Neural cell (in vitro differentiated cells): Measurements from ENCODE around the gene CCDC102A. TPM values are rescaled to one million over a fixed set of nuclear protein-coding genes. Genes with fewer than 3 reads are reported as not detected.

ENCODE experiments used
- H2AFZ ChIP-seq: fragments of 200-600, 300-800 bp; sonication (generic), shearing (Covaris generic); 2 replicates; pipeline ENCODE4 v1.6.0; 2014; ENCODE audit warnings: low read depth, mild to moderate bottlenecking, antibody characterized with exemption, low read length, moderate library complexity
- H3F3A ChIP-seq: fragments of 200-600 bp; shearing (Covaris generic); 2 replicates; pipeline ENCODE4 v1.6.1; 2016; ENCODE audit warnings: mild to moderate bottlenecking, moderate library complexity, mixed read lengths, antibody characterized with exemption, low read length; ENCODE audit not compliant: insufficient read depth, poor library complexity, severe bottlenecking
- H3K27ac ChIP-seq: fragments of 200-600, 300-800 bp; sonication (generic), shearing (Covaris generic); 2 replicates; pipeline ENCODE4 v1.5.1; 2014; ENCODE audit warnings: mild to moderate bottlenecking, low read length, moderate library complexity
- H3K27me3 ChIP-seq: fragments of 300-800, 200-600 bp; sonication (generic), shearing (Covaris generic); 2 replicates; pipeline ENCODE4 v1.6.0; 2014; ENCODE audit warnings: mild to moderate bottlenecking, low read depth, low read length, moderate library complexity; ENCODE audit not compliant: insufficient read depth
- H3K36me3 ChIP-seq: fragments of 300-800, 200-600 bp; sonication (generic), shearing (Covaris generic); 2 replicates; pipeline ENCODE4 v1.5.1; 2014; ENCODE audit warnings: mild to moderate bottlenecking, antibody characterized with exemption, low read length, moderate library complexity; ENCODE audit not compliant: insufficient read depth
- H3K4me2 ChIP-seq: fragments of 300-800, 200-600 bp; sonication (generic), shearing (Covaris generic); 2 replicates; pipeline ENCODE4 v1.6.0; 2014; ENCODE audit warnings: mild to moderate bottlenecking, low read length
- H3K4me3 ChIP-seq: fragments of 300-800, 200-600 bp; sonication (generic), shearing (Covaris generic); 2 replicates; pipeline ENCODE4 v1.5.1; 2014; ENCODE audit warnings: mild to moderate bottlenecking, low read length, moderate library complexity
- H3K79me2 ChIP-seq: fragments of 200-600 bp; shearing (Covaris generic); replicated peaks from 2 replicates; pipeline ENCODE4 v1.6.0; 2014; ENCODE audit warnings: mild to moderate bottlenecking, low read length, moderate library complexity; ENCODE audit not compliant: insufficient read depth
- H3K9ac ChIP-seq: fragments of 300-800, 200-600 bp; sonication (generic), shearing (Covaris generic); 2 replicates; pipeline ENCODE4 v1.6.1; 2016; ENCODE audit warnings: mild to moderate bottlenecking, low read length, mixed read lengths
- H3K9me2 ChIP-seq: fragments of 200-600 bp; shearing (Covaris generic); 2 replicates; pipeline ENCODE4 v1.6.1; 2016; ENCODE audit warnings: mild to moderate bottlenecking, low read length, mixed read lengths; ENCODE audit not compliant: insufficient read depth
- H3K9me3 ChIP-seq: fragments of 200-600, 300-800 bp; sonication (generic), shearing (Covaris generic); 2 replicates; pipeline ENCODE4 v1.6.1; 2016; ENCODE audit warnings: mild to moderate bottlenecking, mixed run types, low read length, moderate library complexity, mixed read lengths
- H4K20me1 ChIP-seq: fragments of 200-600 bp; shearing (Covaris generic); 2 replicates; pipeline ENCODE4 v1.6.1; 2016; ENCODE audit warnings: mild to moderate bottlenecking, mixed run types; ENCODE audit not compliant: insufficient read depth
- EP300 ChIP-seq: fragments of 450-650 bp; conservative IDR thresholded peaks from 2 replicates; pipeline ENCODE4 v1.6.1; 2014; ENCODE audit warnings: antibody characterized with exemption, mild to moderate bottlenecking, moderate library complexity; ENCODE audit not compliant: poor library complexity, severe bottlenecking
- EZH2 ChIP-seq: fragments of 200-600, 300-800 bp; shearing (Covaris generic), sonication (generic); IDR thresholded peaks from 2 replicates; pipeline ENCODE4 v1.6.1; 2014; ENCODE audit warnings: antibody characterized with exemption, low read length, borderline replicate concordance, mild to moderate bottlenecking; ENCODE audit not compliant: insufficient read depth, poor library complexity, severe bottlenecking
- MXI1 ChIP-seq: fragments of 450-650 bp; conservative IDR thresholded peaks from 2 replicates; pipeline ENCODE4 v1.6.1; 2014; ENCODE audit warnings: antibody characterized with exemption, mild to moderate bottlenecking; ENCODE audit not compliant: poor library complexity, severe bottlenecking
- POLR2AphosphoS5 ChIP-seq: IDR thresholded peaks from 2 replicates; pipeline ENCODE4 v1.6.1; 2012
- RAD21 ChIP-seq: fragments of 450-650 bp; conservative IDR thresholded peaks from 2 replicates; pipeline ENCODE4 v1.6.1; 2014; ENCODE audit warnings: antibody characterized with exemption, mild to moderate bottlenecking, moderate library complexity
- REST ChIP-seq: IDR thresholded peaks from 2 replicates; pipeline ENCODE4 v1.6.1; 2012; ENCODE audit warnings: borderline replicate concordance
- SMC3 ChIP-seq: fragments of 450-650 bp; conservative IDR thresholded peaks from 2 replicates; pipeline ENCODE4 v1.6.1; 2014; ENCODE audit warnings: antibody characterized with exemption, mild to moderate bottlenecking, moderate library complexity; ENCODE audit not compliant: poor library complexity
- TAF1 ChIP-seq: IDR thresholded peaks from 2 replicates; pipeline ENCODE4 v1.6.1; 2012; ENCODE audit warnings: low read depth
- polyA plus RNA-seq: library from polyadenylated mRNA; depleted of rRNA; stranded (reverse); fragments of >200 nt; gene quantifications from 2 replicates; pipeline ENCODE4 v1.2.3, GENCODE V29; 2014
- TF ChIP-seq, protein P1 (sequence below): fragments of 450-650 bp; IDR thresholded peaks from 2 replicates; pipeline ENCODE4 v1.5.1; 2014; ENCODE audit warnings: antibody characterized with exemption, mild to moderate bottlenecking, moderate library complexity; ENCODE audit not compliant: poor library complexity, severe bottlenecking

CCDC102A gene
- polyA plus RNA-seq, 1 donor from 2014 or later, result 0.20 TPM

- H4K20me1 ChIP-seq, result no peaks in the 10 kb centered on the region
- H3F3A ChIP-seq, result no peaks in the 10 kb centered on the region
- H3K27me3 ChIP-seq, result no peaks in the 10 kb centered on the region
- no peaks in the 10 kb centered on the region for H3K79me2 ChIP-seq
- no peaks in the 10 kb centered on the region for H3K36me3 ChIP-seq
- no peak overlapping the region for H3K9ac ChIP-seq
- H2AFZ ChIP-seq, result no peak overlapping the region
- H3K27ac ChIP-seq, result no peak overlapping the region
- no peaks in the 10 kb centered on the region for H3K9me3 ChIP-seq
- TF ChIP-seq TAF1 (no peak), POLR2AphosphoS5 (no peak), SMC3 (no peak), MXI1 (no peak), RAD21 (no peak), EP300 (no peak), REST (no peak), EZH2 (no peak)
- TF ChIP-seq, protein P1, sequence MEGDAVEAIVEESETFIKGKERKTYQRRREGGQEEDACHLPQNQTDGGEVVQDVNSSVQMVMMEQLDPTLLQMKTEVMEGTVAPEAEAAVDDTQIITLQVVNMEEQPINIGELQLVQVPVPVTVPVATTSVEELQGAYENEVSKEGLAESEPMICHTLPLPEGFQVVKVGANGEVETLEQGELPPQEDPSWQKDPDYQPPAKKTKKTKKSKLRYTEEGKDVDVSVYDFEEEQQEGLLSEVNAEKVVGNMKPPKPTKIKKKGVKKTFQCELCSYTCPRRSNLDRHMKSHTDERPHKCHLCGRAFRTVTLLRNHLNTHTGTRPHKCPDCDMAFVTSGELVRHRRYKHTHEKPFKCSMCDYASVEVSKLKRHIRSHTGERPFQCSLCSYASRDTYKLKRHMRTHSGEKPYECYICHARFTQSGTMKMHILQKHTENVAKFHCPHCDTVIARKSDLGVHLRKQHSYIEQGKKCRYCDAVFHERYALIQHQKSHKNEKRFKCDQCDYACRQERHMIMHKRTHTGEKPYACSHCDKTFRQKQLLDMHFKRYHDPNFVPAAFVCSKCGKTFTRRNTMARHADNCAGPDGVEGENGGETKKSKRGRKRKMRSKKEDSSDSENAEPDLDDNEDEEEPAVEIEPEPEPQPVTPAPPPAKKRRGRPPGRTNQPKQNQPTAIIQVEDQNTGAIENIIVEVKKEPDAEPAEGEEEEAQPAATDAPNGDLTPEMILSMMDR, result no peak
- no peak overlapping the region for H3K4me3 ChIP-seq
- no peak overlapping the region for H3K4me2 ChIP-seq
- no peaks in the 10 kb centered on the region for H3K9me2 ChIP-seq
These were observed 31.2 kb downstream of the CCDC102A start for GRCh38 chr16:57505169-57505568.

- Histone ChIP-seq H3K9me3 (no peaks in the 10 kb centered on the region), H3K27me3 (no peaks in the 10 kb centered on the region), H3K9me2 (no peaks in the 10 kb centered on the region), H3K36me3 (no peaks in the 10 kb centered on the region), H3K9ac (no peak overlapping the region), H3K4me3 (no peak overlapping the region), H3K79me2 (no peaks in the 10 kb centered on the region), H3K4me2 (no peak overlapping the region), H3F3A (no peaks in the 10 kb centered on the region), H4K20me1 (no peaks in the 10 kb centered on the region), H3K27ac (no peak overlapping the region), H2AFZ (no peak overlapping the region)
- no peak for TF ChIP-seq TAF1
- TF ChIP-seq, protein P1, result no peak
- no peak for TF ChIP-seq MXI1
- TF ChIP-seq RAD21, result no peak
- no peak for TF ChIP-seq REST
- no peak for TF ChIP-seq EP300
- no peak for TF ChIP-seq SMC3
- no peak for TF ChIP-seq POLR2AphosphoS5
- TF ChIP-seq EZH2, result no peak
These were observed 31.9 kb downstream of the CCDC102A start for GRCh38 chr16:57504491-57504890.
